GM12878 (cell line): ENCODE data around the gene MAST4. TPM values are rescaled to one million over a fixed set of nuclear protein-coding genes. Genes with fewer than 3 reads are reported as not detected.

ENCODE experiments used
- ATAC-seq: fragments of 200-7000 bp; cut with Tn5 transposase; 3 replicates; pipeline ENCODE4 v1.9.1; 2020; ENCODE audit warnings: mild to moderate bottlenecking, moderate library complexity
- BruUV-seq: library from RNA; stranded (reverse); fragments of 400-500 nt; replicated peaks from 2 replicates; lab custom pipeline; 2021; lab: Mats Ljungman, UMichigan
- CTCF ChIA-PET: fragments of 300-600 bp; sonication (Branson Sonifier 250); formaldehyde crosslinking; extraction: SDS; loops from one replicate; lab custom pipeline; 2021; ENCODE audit warnings: inconsistent platforms; lab: Yijun Ruan, JAX
- POLR2A ChIA-PET: fragments of 350-600 bp; formaldehyde crosslinking; extraction: SDS; loops from one replicate; lab custom pipeline; 2021; ENCODE audit warnings: inconsistent platforms; lab: Charles Lee
- RAD21 ChIA-PET: fragments of 300-600 bp; sonication (Branson Sonifier 250); formaldehyde crosslinking; loops from one replicate; lab custom pipeline; 2023; ENCODE audit warnings: antibody characterized with exemption; ENCODE audit not compliant: unreplicated experiment; lab: Charles Lee
- SMC1A ChIA-PET: fragments of 300-600 bp; sonication (Branson Sonifier 250); formaldehyde crosslinking; loops from one replicate; lab custom pipeline; 2023; ENCODE audit not compliant: unreplicated experiment, uncharacterized antibody; lab: Charles Lee
- DNase-seq: peaks from one replicate; pipeline ENCODE4 v3.0.0-alpha.2; 2011; ENCODE audit warnings: low read depth, low spot score
- FAIRE-seq: peaks from 3 replicates; lab custom pipeline; 2011; peaks lifted over from hg19 to GRCh38; lab: Jason Lieb, UNC
- H2AFZ ChIP-seq: 2 replicates; pipeline ENCODE4 v1.6.0; 2011; ENCODE audit warnings: low read depth, low read length, control low read depth; ENCODE audit not compliant: control insufficient read depth
- H3K27ac ChIP-seq: 2 replicates; pipeline ENCODE4 v1.5.1; 2011; ENCODE audit warnings: control low read depth; ENCODE audit not compliant: control insufficient read depth, insufficient read depth
- H3K27me3 ChIP-seq, 2 experiments: replicated peaks in 1 of 2; 2 replicates each; pipeline versions ENCODE4 v1.6.0 to v1.6.1; 2011; ENCODE audit warnings: low read length in 1 of 2; ENCODE audit not compliant: control insufficient read depth in 2 of 2, insufficient read depth in 2 of 2
- H3K36me3 ChIP-seq, 2 experiments: 2 replicates each; pipeline ENCODE4 v1.5.1; 2011; ENCODE audit warnings: low read length in 1 of 2; ENCODE audit not compliant: control insufficient read depth in 2 of 2, insufficient read depth in 2 of 2
- H3K4me1 ChIP-seq: 2 replicates; pipeline ENCODE4 v1.6.1; 2011; ENCODE audit warnings: mild to moderate bottlenecking, low read length, moderate library complexity, mixed read lengths; ENCODE audit not compliant: control insufficient read depth, insufficient read depth
- H3K4me2 ChIP-seq: 2 replicates; pipeline ENCODE4 v1.6.0; 2011; ENCODE audit warnings: control low read depth; ENCODE audit not compliant: control insufficient read depth, insufficient read depth
- H3K4me3 ChIP-seq: fragments of 200-600 bp; sonication (generic); 2 replicates; pipeline ENCODE4 v1.5.1; 2016
- H3K79me2 ChIP-seq: 2 replicates; pipeline ENCODE4 v1.6.0; 2011; ENCODE audit warnings: low read length; ENCODE audit not compliant: control insufficient read depth, insufficient read depth
- H3K9ac ChIP-seq: 2 replicates; pipeline ENCODE4 v1.8.0; 2011; ENCODE audit warnings: low read length, control low read depth, mixed read lengths; ENCODE audit not compliant: control insufficient read depth, insufficient read depth
- H3K9me3 ChIP-seq: replicated peaks from 3 replicates; pipeline ENCODE4 v1.5.1; 2011; ENCODE audit warnings: mild to moderate bottlenecking, low read length; ENCODE audit not compliant: control insufficient read depth, insufficient read depth
- H4K20me1 ChIP-seq: 2 replicates; pipeline ENCODE4 v1.6.0; 2011; ENCODE audit not compliant: control insufficient read depth, insufficient read depth
- EGR1 ChIP-seq, 2 experiments: IDR thresholded peaks; 1 replicate in 1 of 2; 2 replicates in 1 of 2; pipeline ENCODE4 v1.6.1; 2011 to 2012; ENCODE audit warnings: low read depth in 2 of 2, low read length in 2 of 2, borderline replicate concordance in 1 of 2, mild to moderate bottlenecking in 1 of 2, moderate library complexity in 1 of 2
- GABPA ChIP-seq: IDR thresholded peaks from 2 replicates; pipeline ENCODE4 v1.6.1; 2014; ENCODE audit warnings: antibody characterized with exemption, low read depth, mild to moderate bottlenecking, inconsistent platforms
- IKZF1 ChIP-seq: fragments of 450-650 bp; conservative IDR thresholded peaks from 2 replicates; pipeline ENCODE4 v1.6.1; 2017; ENCODE audit warnings: antibody characterized with exemption, mild to moderate bottlenecking
- IRF3 ChIP-seq: fragments of 450-650 bp; IDR thresholded peaks from 2 replicates; pipeline ENCODE4 v1.6.1; 2014; ENCODE audit warnings: mild to moderate bottlenecking
- MXI1 ChIP-seq: fragments of 150-350 bp; IDR thresholded peaks from 2 replicates; pipeline ENCODE4 v1.6.1; 2011; ENCODE audit warnings: low read depth, mild to moderate bottlenecking, inconsistent platforms, low read length, improper control_type of control experiment
- RCOR1 ChIP-seq: conservative IDR thresholded peaks from 2 replicates; pipeline ENCODE4 v1.6.1; 2012; ENCODE audit warnings: low read depth, low read length, improper control_type of control experiment
- SIN3A ChIP-seq: IDR thresholded peaks from 2 replicates; pipeline ENCODE4 v1.6.1; 2012; ENCODE audit warnings: low read depth, low read length, improper control_type of control experiment
- SMARCA5 ChIP-seq: fragments of 450-650 bp; IDR thresholded peaks from 2 replicates; pipeline ENCODE4 v1.6.1; 2017; ENCODE audit warnings: mild to moderate bottlenecking
- SREBF2 ChIP-seq: IDR thresholded peaks from 2 replicates; pipeline ENCODE4 v1.6.1; 2012; ENCODE audit warnings: mild to moderate bottlenecking, low read length
- ZNF207 ChIP-seq: fragments of 450-650 bp; IDR thresholded peaks from 2 replicates; pipeline ENCODE4 v1.6.1; 2014; ENCODE audit warnings: antibody characterized with exemption, mild to moderate bottlenecking, borderline replicate concordance
- ZSCAN29 ChIP-seq: fragments of 450-650 bp; IDR thresholded peaks from 2 replicates; pipeline ENCODE4 v1.6.1; 2017; ENCODE audit warnings: mild to moderate bottlenecking, moderate library complexity
- WGBS: methylation state at CpG from one replicate; pipeline ENCODE4 v1.1.6; 2016; ENCODE audit warnings: low lambda C conversion rate; ENCODE audit not compliant: insufficient replicate concordance, insufficient coverage; ENCODE audit errors: missing lambda C conversion rate; 5-methylcytosine and 5-hydroxymethylcytosine counted together
- in situ Hi-C: fragments of 300-500 bp; cut with MboI; formaldehyde crosslinking; loops from 9 replicates; pipeline ENCODE4 v1.14.3; 2018; ENCODE audit warnings: mixed read lengths
- intact Hi-C: fragments of 100-400 bp; cut with micrococcal nuclease; formaldehyde crosslinking; loops from one replicate; pipeline ENCODE4 v1.14.2; 2022; ENCODE audit not compliant: unreplicated experiment
- polyA plus RNA-seq, 11 experiments: library from polyadenylated mRNA; depleted of rRNA in 4 of 11; unstranded in 6 of 11; stranded (reverse) in 5 of 11; fragments of >200 nt; fragmentation: Nextera tagmentation in 4 of 11; fragmentation: Illumina TruSeq in 1 of 11; extraction: Ambion mirVana in 4 of 11; extraction: Trizol in 1 of 11; gene quantifications; 1 replicate in 1 of 11; 2 replicates in 10 of 11; pipeline versions ENCODE4 v1.2.1 to v1.2.3, GENCODE V29; 2011 to 2016; ENCODE audit warnings: inconsistent platforms in 2 of 11, missing spikeins in 2 of 11, low read depth in 1 of 11
- total RNA-seq, 4 experiments: library from RNA; depleted of rRNA in 3 of 4; stranded (reverse); fragments of >200 nt in 3 of 4; fragmentation: Illumina TruSeq in 1 of 4; extraction: Trizol in 1 of 4; gene quantifications; 2 replicates each; pipeline versions ENCODE4 v1.2.1 to v1.2.3, GENCODE V29; 2013 to 2021
- TF ChIP-seq, protein P1 (sequence below): fragments of 450-650 bp; IDR thresholded peaks from 2 replicates; pipeline ENCODE4 v1.6.1; 2017; ENCODE audit warnings: mild to moderate bottlenecking, low read depth, inconsistent platforms; ENCODE audit not compliant: poor library complexity, severe bottlenecking
- TF ChIP-seq, protein P2 (sequence below): IDR thresholded peaks from 2 replicates; pipeline ENCODE4 v1.6.1; 2012; ENCODE audit warnings: low read depth, low read length, improper control_type of control experiment
- TF ChIP-seq, protein P3 (sequence below): fragments of 450-650 bp; IDR thresholded peaks from 2 replicates; pipeline ENCODE4 v1.6.1; 2018; ENCODE audit warnings: borderline replicate concordance, mild to moderate bottlenecking; ENCODE audit not compliant: partially characterized antibody
- TF ChIP-seq, protein P4 (sequence below): fragments of 450-650 bp; IDR thresholded peaks from 2 replicates; pipeline ENCODE4 v1.6.1; 2016; ENCODE audit warnings: mild to moderate bottlenecking

The MAST4 gene
- total and polyA plus RNA-seq, 10 of the 15 experiments (the other 5 are each of a cell fraction or from before 2014, with no cell fraction given): 0.02 to 1.6 (median 0.29) TPM; not detected in 1

DNA sequence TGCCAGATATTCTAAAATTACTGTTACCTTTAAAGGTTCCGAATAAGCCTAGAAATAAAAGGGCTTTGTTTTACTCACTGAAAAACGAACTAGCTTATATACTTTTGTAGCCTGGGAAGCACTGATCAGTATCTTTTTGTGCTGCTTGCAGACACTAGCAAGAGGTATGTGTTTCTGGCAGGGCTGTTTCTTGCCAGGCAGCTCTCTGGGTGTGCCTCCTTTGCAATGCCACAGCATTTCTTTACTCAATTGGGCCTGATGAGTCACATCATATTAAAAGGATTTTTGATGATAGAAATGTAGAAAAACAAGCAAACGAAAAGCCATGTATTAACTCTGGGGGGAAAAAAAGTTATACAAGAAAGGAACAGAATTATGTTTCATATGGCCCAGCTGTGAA lies 564.8 kb downstream of the MAST4 start:
- 18% methylated on average over 3 of the region's 3 CpGs for WGBS
- no peak overlapping the region for H3K4me3 ChIP-seq
- peaks cover 1% of the 10 kb centered on the region; the same call in 1 of the 2 replicates for H3K4me1 ChIP-seq
- H2AFZ ChIP-seq: no peak overlapping the region
- H3K27me3 ChIP-seq: no peaks in the 10 kb centered on the region; a peak in 1 of 4 replicates
- no peak for DNase-seq
- H4K20me1 ChIP-seq: no peaks in the 10 kb centered on the region
- no TSS peak for BruUV-seq
- in situ Hi-C loops (loop anchor here (5.0 kb wide), 1 partner anchor 51 kb away; no protein-coding TSS in a partner anchor), intact Hi-C loops (no loop called here)
- no peaks in the 10 kb centered on the region for H3K79me2 ChIP-seq
- H3K27ac ChIP-seq: no peak overlapping the region
- ChIA-PET POLR2A (no interaction called here), RAD21 (no interaction called here), CTCF (interaction anchor here (1.0 to 2.8 kb wide), 3 partner anchors 11 to 51 kb away, joined by 3 to 17 read pairs (median 4); no protein-coding TSS in a partner anchor), SMC1A (interaction anchor here (3.5 kb wide), 1 partner anchor 46 kb away, joined by 24 read pairs; no protein-coding TSS in a partner anchor)
- ATAC-seq: no peak
- H3K9ac ChIP-seq: no peak overlapping the region
- no peaks in the 10 kb centered on the region for H3K36me3 ChIP-seq
- no peak overlapping the region for H3K4me2 ChIP-seq
- no peaks in the 10 kb centered on the region for H3K9me3 ChIP-seq
- no peak for FAIRE-seq
- TF ChIP-seq SMARCA5 (no peak), RCOR1 (no peak), MXI1 (no peak), IRF3 (no peak), ZNF207 (no peak), SREBF2 (no peak), ZSCAN29 (no peak), IKZF1 (no peak), SIN3A (no peak), GABPA (no peak), EGR1 (IDR thresholded peaks at IDR 0.05; ENCODE audit: borderline replicate concordance in 1 of 2, low read depth in 2 of 2, low read length in 2 of 2) (no peak)
- TF ChIP-seq, protein P1, sequence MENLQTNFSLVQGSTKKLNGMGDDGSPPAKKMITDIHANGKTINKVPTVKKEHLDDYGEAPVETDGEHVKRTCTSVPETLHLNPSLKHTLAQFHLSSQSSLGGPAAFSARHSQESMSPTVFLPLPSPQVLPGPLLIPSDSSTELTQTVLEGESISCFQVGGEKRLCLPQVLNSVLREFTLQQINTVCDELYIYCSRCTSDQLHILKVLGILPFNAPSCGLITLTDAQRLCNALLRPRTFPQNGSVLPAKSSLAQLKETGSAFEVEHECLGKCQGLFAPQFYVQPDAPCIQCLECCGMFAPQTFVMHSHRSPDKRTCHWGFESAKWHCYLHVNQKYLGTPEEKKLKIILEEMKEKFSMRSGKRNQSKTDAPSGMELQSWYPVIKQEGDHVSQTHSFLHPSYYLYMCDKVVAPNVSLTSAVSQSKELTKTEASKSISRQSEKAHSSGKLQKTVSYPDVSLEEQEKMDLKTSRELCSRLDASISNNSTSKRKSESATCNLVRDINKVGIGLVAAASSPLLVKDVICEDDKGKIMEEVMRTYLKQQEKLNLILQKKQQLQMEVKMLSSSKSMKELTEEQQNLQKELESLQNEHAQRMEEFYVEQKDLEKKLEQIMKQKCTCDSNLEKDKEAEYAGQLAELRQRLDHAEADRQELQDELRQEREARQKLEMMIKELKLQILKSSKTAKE: no peak
- TF ChIP-seq, protein P2, sequence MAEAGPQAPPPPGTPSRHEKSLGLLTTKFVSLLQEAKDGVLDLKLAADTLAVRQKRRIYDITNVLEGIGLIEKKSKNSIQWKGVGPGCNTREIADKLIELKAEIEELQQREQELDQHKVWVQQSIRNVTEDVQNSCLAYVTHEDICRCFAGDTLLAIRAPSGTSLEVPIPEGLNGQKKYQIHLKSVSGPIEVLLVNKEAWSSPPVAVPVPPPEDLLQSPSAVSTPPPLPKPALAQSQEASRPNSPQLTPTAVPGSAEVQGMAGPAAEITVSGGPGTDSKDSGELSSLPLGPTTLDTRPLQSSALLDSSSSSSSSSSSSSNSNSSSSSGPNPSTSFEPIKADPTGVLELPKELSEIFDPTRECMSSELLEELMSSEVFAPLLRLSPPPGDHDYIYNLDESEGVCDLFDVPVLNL: no peak
- TF ChIP-seq, protein P3, sequence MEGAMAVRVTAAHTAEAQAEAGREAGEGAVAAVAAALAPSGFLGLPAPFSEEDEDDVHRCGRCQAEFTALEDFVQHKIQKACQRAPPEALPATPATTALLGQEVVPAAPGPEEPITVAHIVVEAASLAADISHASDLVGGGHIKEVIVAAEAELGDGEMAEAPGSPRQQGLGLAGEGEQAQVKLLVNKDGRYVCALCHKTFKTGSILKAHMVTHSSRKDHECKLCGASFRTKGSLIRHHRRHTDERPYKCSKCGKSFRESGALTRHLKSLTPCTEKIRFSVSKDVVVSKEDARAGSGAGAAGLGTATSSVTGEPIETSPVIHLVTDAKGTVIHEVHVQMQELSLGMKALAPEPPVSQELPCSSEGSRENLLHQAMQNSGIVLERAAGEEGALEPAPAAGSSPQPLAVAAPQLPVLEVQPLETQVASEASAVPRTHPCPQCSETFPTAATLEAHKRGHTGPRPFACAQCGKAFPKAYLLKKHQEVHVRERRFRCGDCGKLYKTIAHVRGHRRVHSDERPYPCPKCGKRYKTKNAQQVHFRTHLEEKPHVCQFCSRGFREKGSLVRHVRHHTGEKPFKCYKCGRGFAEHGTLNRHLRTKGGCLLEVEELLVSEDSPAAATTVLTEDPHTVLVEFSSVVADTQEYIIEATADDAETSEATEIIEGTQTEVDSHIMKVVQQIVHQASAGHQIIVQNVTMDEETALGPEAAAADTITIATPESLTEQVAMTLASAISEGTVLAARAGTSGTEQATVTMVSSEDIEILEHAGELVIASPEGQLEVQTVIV: no peak
- TF ChIP-seq, protein P4, sequence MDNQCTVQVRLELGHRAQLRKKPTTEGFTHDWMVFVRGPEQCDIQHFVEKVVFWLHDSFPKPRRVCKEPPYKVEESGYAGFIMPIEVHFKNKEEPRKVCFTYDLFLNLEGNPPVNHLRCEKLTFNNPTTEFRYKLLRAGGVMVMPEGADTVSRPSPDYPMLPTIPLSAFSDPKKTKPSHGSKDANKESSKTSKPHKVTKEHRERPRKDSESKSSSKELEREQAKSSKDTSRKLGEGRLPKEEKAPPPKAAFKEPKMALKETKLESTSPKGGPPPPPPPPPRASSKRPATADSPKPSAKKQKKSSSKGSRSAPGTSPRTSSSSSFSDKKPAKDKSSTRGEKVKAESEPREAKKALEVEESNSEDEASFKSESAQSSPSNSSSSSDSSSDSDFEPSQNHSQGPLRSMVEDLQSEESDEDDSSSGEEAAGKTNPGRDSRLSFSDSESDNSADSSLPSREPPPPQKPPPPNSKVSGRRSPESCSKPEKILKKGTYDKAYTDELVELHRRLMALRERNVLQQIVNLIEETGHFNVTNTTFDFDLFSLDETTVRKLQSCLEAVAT: no peak
